Measurements from ENCODE around the gene EPS8L2. TPM values are rescaled to one million over a fixed set of nuclear protein-coding genes. Genes with fewer than 3 reads are reported as not detected.

EPS8L2 gene
- total RNA-seq, 1 donor from 2014 or later = 76.7 TPM

DNA sequence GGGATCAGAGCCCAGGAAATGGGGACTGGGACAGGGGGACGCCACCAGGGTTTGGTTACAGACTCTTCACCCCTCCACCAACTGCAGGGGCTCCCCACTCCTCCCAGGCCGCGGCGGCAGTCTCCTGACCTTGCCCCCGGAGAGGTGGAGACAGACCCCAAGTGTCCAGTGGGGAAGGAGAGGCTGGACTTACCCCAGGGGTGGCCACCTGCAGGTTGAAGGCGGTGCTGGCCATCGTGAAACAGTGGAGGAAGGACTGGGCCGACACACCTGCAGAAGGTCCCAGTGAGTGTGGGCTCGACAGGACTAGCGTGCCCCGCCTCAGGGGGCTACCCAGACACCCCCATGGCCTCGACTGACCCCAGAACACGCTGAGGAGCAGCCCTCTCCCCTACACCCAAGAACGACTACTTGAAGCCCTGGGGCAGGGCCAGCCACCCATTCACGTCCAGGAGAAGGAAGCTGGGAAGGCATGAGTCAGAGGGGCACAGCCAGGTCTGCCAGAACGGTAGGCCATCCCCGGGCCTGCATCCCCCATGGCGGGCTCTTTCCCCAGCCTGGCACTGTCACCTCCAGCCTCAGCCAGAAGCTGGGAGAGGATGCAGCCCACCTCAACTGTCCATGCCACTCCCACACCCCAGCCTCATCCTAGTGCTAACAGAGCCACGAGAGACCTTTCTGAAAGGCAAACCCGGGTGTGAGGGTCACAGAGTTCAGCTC lies 69.0 kb downstream of the EPS8L2 start:
- Histone ChIP-seq H3K9me3 (no peaks in the 10 kb centered on the region), H3K4me3 (peak overlapping the region in 1 of 2 donors; percentile 88), H3K27me3 (no peaks in the 10 kb centered on the region), H3K36me3 (peaks cover 19 to 31% of the 10 kb centered on the region in 2 donors), H3K4me1 (peaks cover 8 to 23% of the 10 kb centered on the region in 2 donors), H3K27ac (no peak overlapping the region)
- TF ChIP-seq, protein P1, sequence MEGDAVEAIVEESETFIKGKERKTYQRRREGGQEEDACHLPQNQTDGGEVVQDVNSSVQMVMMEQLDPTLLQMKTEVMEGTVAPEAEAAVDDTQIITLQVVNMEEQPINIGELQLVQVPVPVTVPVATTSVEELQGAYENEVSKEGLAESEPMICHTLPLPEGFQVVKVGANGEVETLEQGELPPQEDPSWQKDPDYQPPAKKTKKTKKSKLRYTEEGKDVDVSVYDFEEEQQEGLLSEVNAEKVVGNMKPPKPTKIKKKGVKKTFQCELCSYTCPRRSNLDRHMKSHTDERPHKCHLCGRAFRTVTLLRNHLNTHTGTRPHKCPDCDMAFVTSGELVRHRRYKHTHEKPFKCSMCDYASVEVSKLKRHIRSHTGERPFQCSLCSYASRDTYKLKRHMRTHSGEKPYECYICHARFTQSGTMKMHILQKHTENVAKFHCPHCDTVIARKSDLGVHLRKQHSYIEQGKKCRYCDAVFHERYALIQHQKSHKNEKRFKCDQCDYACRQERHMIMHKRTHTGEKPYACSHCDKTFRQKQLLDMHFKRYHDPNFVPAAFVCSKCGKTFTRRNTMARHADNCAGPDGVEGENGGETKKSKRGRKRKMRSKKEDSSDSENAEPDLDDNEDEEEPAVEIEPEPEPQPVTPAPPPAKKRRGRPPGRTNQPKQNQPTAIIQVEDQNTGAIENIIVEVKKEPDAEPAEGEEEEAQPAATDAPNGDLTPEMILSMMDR (IDR thresholded peaks at IDR 0.05) = no peak
- intact Hi-C loops (cut with DNase I) = no loop called here
- DNase-seq (ENCODE audit: low spot score in 2 of 2) = no peak

DNA sequence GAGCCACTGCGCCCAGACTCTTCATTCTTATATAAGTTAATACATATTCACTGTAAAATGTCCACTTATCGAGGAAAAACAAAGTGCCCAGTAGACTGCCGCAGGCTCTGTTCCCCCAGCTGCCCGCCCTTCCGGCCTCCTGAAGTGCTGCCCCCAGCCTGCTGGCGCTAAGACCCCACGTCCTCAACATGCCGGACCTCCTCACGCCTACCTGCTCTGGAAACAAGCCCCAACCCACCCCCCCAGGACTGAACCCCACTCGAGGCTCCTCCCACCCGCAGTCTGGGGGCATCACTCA lies 70.2 kb downstream of the EPS8L2 start:
- intact Hi-C loops (cut with DNase I) = loop anchor here (2.0 kb wide), 2 partner anchors 21 to 47 kb away; no protein-coding TSS in a partner anchor
- TF ChIP-seq, protein P1 (IDR thresholded peaks at IDR 0.05) = no peak
- peaks cover 7 to 20% of the 10 kb centered on the region in 2 donors for H3K36me3 ChIP-seq
- H3K27me3 ChIP-seq = no peaks in the 10 kb centered on the region
- no peaks in the 10 kb centered on the region for H3K9me3 ChIP-seq
- no peak for DNase-seq (ENCODE audit: low spot score in 2 of 2)
- H3K27ac ChIP-seq = no peak overlapping the region
- peaks cover 8 to 23% of the 10 kb centered on the region in 2 donors for H3K4me1 ChIP-seq
- peak overlapping the region; percentile 65 to 88 for H3K4me3 ChIP-seq

DNA sequence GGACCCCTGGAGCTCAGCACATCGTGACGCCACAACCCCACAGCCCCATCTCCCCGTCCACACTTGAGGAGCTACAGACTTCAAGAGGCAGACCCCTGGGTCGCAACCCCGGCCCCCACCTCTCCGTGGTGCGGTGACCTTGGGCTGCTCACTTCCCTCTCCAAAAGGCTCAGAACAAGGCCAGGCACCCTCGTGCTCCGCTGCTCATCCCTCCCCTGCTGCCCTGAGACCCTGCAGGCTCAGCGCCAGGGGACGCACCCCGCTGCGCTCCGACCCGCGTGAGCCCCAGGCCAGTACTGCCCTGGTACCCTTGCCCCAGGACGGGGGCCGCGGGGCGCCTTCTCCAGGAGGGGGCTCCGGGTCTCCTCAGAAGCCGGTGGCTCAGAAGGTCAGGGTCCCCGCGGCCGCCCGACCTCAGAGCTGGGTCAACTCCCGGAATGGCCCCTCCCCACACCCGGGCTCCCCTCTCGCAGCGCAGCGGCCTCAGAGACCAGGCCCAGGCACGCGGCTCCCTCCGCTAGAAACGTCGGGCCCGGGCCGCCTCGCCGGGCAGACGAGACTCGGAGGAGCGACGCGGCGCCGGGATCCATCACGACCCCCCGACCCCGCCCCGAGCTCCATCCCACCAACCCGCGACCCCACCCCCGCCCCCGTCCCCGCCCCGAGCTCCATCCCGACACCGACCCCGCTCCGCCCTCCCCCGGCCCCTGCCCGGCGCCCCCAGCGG lies 70.7 kb downstream of the EPS8L2 start:
- peaks cover 8 to 23% of the 10 kb centered on the region in 2 donors for H3K4me1 ChIP-seq
- no peaks in the 10 kb centered on the region for H3K9me3 ChIP-seq
- no peak for DNase-seq (ENCODE audit: low spot score in 2 of 2)
- H3K4me3 ChIP-seq = peak overlapping the region; percentile 65 to 88
- no peaks in the 10 kb centered on the region for H3K27me3 ChIP-seq
- peaks cover 3 to 15% of the 10 kb centered on the region in 2 donors for H3K36me3 ChIP-seq
- TF ChIP-seq, protein P1 (IDR thresholded peaks at IDR 0.05) = no peak
- intact Hi-C loops (cut with DNase I) = loop anchor here (1.0 to 2.0 kb wide), 4 partner anchors 20 to 48 kb away; partner anchors contain the start of genes RPLP2 and TALDO1
- peak overlapping the region in 1 of 2 donors; percentile 75 for H3K27ac ChIP-seq

Other genes starting within 250 kb of the EPS8L2 start
- 649 TPM for gene RNH1, start 199.0 kb upstream of the EPS8L2 start, total RNA-seq
- gene HRAS, start 170.7 kb upstream of the EPS8L2 start, total RNA-seq = 21.6 TPM
- gene LRRC56, start 168.7 kb upstream of the EPS8L2 start, total RNA-seq = not detected
- gene LMNTD2, start 145.5 kb upstream of the EPS8L2 start, total RNA-seq = 1.1 TPM
- gene RASSF7, start 145.3 kb upstream of the EPS8L2 start, total RNA-seq = 3.5 TPM
- 25.4 TPM for gene PHRF1, start 129.8 kb upstream of the EPS8L2 start, total RNA-seq
- 44.6 TPM for gene IRF7, start 90.3 kb upstream of the EPS8L2 start, total RNA-seq
- 5.0 TPM for gene CDHR5, start 81.3 kb upstream of the EPS8L2 start, total RNA-seq
- gene SCT, start 79.0 kb upstream of the EPS8L2 start, total RNA-seq = not detected
- gene DRD4, start 69.0 kb upstream of the EPS8L2 start, total RNA-seq = not detected
- gene DEAF1, start 11.0 kb upstream of the EPS8L2 start, total RNA-seq = 60.5 TPM
- 1.3 TPM for gene TMEM80, start 10.4 kb upstream of the EPS8L2 start, total RNA-seq
- 245 TPM for gene TALDO1, start 41.2 kb downstream of the EPS8L2 start, total RNA-seq
- gene GATD1, start 71.3 kb downstream of the EPS8L2 start, total RNA-seq = 12.2 TPM
- not detected for gene CEND1, start 83.9 kb downstream of the EPS8L2 start, total RNA-seq
- gene SLC25A22, start 92.0 kb downstream of the EPS8L2 start, total RNA-seq = 5.6 TPM
- 7.1 TPM for gene PIDD1, start 99.0 kb downstream of the EPS8L2 start, total RNA-seq
- gene RPLP2, start 103.7 kb downstream of the EPS8L2 start, total RNA-seq = 897 TPM
- gene PNPLA2, start 112.7 kb downstream of the EPS8L2 start, total RNA-seq = 214 TPM
- 20.5 TPM for gene CRACR2B, start 121.7 kb downstream of the EPS8L2 start, total RNA-seq
- gene CD151, start 126.7 kb downstream of the EPS8L2 start, total RNA-seq = 898 TPM
- 141 TPM for gene POLR2L, start 136.3 kb downstream of the EPS8L2 start, total RNA-seq
- gene TSPAN4, start 136.6 kb downstream of the EPS8L2 start, total RNA-seq = 252 TPM
- 69.4 TPM for gene CHID1, start 204.6 kb downstream of the EPS8L2 start, total RNA-seq
- gene AP2A2, start 219.6 kb downstream of the EPS8L2 start, total RNA-seq = 118 TPM

Measured in ascending aorta (tissue), 2 donors.